GM18505 (cell line): ENCODE data around the gene ARHGAP45.
A peak's percentile ranks its signal among the peaks of the same experiment; 100 is the strongest.
"Not testable (repeated sequence)": the region's sequence is repeated elsewhere in the genome, so short reads cannot be mapped to it uniquely, and the experiment has no call there.

Experiments
- ATAC-seq: cut with Tn5 transposase; IDR thresholded peaks from one replicate; pipeline ENCODE4 v1.9.1; 2021; ENCODE audit not compliant: unreplicated experiment
- POLR2A ChIP-seq: IDR thresholded peaks from 4 replicates; pipeline ENCODE4 v1.6.1; 2011; ENCODE audit warnings: borderline replicate concordance; ENCODE audit not compliant: insufficient read depth, insufficient read length; ENCODE audit errors: extremely low read depth

ARHGAP45 gene

DNA sequence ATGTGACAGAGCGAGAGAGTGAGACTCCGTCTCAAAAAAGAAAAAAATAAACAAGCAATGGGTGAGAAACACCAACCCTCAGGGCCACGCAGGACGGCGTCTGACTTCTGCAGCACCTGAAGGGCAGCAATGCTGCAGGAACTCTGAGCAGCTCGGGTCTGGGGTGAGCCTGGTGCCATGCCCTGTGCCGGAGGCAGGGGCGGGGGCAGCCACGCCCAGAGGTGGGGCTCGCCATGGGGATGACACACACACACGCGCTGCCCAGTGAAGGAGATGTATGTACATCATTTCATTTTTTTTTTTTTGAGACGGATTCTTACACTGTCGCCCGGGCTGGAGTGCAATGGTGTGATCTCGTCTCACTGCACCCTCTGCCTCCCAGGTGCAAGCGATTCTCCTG, 61.1 kb downstream of the ARHGAP45 start:
- ATAC-seq, result no peak
- no peak for TF ChIP-seq POLR2A

- ATAC-seq, result not testable (repeated sequence)
Measured at GRCh38 chr19:1129084-1129483, 62.1 kb downstream of the ARHGAP45 start.

GRCh38 chr19:1129535-1129934, 62.6 kb downstream of the ARHGAP45 start:
- no peak for TF ChIP-seq POLR2A
- ATAC-seq, result no peak

- ATAC-seq, result no peak
- TF ChIP-seq POLR2A, result peak; percentile 43
Measured at GRCh38 chr19:1130771-1131717, 64.1 kb downstream of the ARHGAP45 start.

DNA sequence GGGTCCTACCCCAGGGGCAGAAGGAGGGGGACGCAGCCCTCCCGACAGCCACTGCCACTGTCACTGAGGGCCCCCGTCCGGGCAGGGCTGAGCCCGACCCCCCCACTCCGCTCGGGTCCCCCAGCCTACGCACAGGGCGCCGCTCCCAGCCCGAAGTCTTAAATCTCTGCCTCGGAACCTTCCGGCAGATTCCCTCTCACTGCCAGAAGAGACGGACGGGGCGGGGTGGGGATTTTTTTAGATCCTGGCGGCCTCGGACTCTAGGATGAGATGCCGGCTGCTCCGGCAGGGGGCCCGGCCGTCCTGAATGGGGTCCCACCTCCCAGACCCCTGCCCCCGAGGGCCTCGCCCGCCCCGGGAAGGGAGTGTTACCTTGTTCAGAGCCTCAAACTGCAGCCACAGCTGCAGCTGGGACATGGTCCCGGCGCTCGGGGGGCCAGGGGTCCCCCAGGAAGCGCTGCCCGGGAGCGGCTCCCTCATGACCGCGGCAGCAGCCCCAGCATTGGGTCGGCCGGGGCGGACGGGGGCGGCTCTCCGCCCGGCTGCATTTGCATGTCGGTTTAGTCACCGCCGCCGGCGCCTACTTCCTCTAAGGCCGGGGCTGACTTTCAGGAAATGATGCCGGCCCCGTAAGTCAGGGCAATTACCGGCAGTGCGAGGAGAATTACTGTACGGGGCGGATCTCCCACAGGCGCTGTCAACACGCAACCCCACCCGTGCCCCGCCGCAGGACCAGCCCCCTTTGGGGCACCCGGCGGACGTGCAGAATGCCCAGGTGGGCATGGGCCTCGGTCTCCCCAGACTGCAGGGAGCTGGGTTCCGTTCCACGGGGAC, 65.0 kb downstream of the ARHGAP45 start:
- peak; percentile 49 for ATAC-seq
- peak; percentile 71 for TF ChIP-seq POLR2A

DNA sequence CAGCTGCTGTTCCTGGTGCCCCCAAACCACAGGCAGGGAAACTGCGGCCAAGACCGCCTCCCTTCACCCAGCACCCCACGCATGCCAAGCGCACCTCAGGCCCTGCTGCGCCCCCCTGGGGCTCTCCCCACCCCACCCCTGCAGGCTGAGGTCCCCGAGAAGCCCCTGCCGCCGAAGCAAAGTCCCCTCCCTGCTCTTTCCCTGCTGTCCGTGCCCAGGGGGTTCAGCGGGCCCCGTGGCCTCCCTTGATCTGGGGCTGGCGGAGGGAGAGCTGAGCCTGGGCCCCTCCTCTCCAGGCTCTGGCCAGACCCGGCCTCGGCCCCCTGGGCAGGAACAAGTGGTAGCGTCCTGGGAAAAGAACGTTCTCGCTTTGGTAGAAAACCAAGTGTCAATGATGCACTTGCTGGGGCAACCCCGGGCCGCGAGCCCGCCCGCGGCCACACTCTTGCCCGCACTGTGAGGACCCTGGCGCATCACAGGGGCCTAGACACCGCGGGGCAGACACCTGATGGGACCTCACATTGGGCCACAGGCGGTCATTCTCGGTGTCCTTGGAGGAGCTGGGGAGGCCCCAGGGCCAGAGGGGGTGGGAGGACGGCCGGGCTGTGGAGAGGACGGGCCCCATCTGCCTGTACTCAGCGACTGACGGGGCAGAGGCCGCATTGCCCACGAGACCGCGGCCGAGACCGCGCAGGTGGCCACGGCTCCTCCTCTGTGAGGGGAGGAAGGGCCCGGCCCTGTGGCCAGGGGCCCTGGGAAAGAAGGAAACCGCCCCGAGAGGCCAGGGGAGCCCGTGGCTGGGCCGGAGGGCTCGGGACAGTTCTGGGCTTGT, 65.8 kb downstream of the ARHGAP45 start:
- TF ChIP-seq POLR2A, result no peak
- ATAC-seq, result peak; percentile 8

GRCh38 chr19:1133471-1133929, 66.5 kb downstream of the ARHGAP45 start:
- peak; percentile 20 for ATAC-seq

GRCh38 chr19:1134431-1134830, 67.5 kb downstream of the ARHGAP45 start:
- ATAC-seq, result no peak
- no peak for TF ChIP-seq POLR2A

More at GRCh38 chr19:1133471-1133929, 66.5 kb downstream of the ARHGAP45 start:
- TF ChIP-seq POLR2A, result peak; percentile 71

DNA sequence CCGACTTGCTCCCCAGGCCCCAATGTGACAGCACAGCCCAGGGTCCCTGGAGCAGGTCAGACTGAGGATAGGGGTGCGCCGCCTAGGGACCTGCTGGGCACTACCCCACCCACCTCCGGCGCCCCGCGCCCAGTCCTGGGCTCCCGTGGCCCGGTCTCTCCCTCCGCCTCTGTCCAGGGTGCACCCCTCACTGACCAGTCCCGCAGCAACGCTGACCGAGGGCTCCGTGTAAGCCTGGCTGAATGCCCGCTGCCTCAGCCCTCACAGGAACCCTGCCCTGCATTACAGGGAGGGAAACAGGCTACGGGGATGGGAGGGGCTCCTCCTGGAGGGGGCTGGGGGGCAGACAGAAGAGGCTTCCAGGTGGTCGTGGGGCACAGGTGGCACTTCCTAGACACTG, 68.5 kb downstream of the ARHGAP45 start:
- TF ChIP-seq POLR2A, result no peak
- ATAC-seq, result no peak

DNA sequence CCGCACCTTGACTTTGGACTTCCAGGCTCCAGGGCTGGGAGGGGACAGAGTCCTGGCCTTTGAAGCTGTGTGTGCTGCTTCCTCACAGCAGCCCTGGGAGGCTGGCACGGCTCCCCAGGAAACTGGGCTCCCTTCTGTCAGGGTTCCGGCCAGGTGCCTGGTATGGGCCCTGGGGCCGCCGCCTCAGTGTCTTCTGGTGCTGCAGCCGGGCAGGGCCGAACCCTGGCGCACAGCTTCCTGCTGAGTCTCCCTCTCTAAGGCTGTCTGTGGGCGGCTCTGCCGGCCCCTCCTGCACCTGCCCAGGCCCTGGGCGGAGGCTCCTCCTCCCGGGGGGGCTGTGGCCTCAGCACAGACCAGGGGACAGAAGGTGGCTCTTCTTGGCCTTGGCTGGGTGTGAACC, 69.2 kb downstream of the ARHGAP45 start:
- TF ChIP-seq POLR2A, result peak; percentile 19
- no peak for ATAC-seq
